SK-N-SH (cell line): ENCODE results near the gene FYN. TPM values are rescaled to one million over a fixed set of nuclear protein-coding genes. Genes with fewer than 3 reads are reported as not detected.

Experiments
- CTCF ChIA-PET: fragments of 300-600, 350-600 bp; formaldehyde crosslinking; extraction: SDS; loops from one replicate; lab custom pipeline; 2021; lab: Yijun Ruan, JAX
- POLR2A ChIA-PET: fragments of 350-600 bp; sonication (Branson Sonifier 250); formaldehyde crosslinking; extraction: SDS; loops from one replicate; lab custom pipeline; 2020; ENCODE audit warnings: antibody characterized with exemption, inconsistent platforms; lab: Yijun Ruan, JAX
- DNase-seq: peaks from one replicate; pipeline ENCODE4 v3.0.0; 2012
- H2AFZ ChIP-seq: fragments of 200-600 bp; sonication (generic); 2 replicates; pipeline ENCODE4 v1.8.1; 2016; ENCODE audit warnings: antibody characterized with exemption, mild to moderate bottlenecking, low read depth
- H3F3A ChIP-seq: fragments of 200-600 bp; sonication (generic); replicated peaks from 2 replicates; pipeline ENCODE3; 2016; ENCODE audit warnings: antibody characterized with exemption, mild to moderate bottlenecking; ENCODE audit not compliant: insufficient read depth
- H3K27ac ChIP-seq, 2 experiments: fragments of 200-500 bp in 1 of 2; fragments of 200-600 bp in 1 of 2; sonication (Bioruptor generic) in 1 of 2; sonication (generic), shearing (Covaris generic) in 1 of 2; 2 replicates each; pipeline versions ENCODE4 v1.5.1 to v1.6.1; 2014 to 2016; ENCODE audit warnings: low read depth in 2 of 2, inconsistent platforms in 1 of 2, low read length in 1 of 2, mild to moderate bottlenecking in 1 of 2, mixed read lengths in 1 of 2
- H3K27me3 ChIP-seq: fragments of 200-600 bp; sonication (generic), shearing (Covaris generic); 2 replicates; pipeline ENCODE4 v1.6.1; 2016; ENCODE audit warnings: mixed run types; ENCODE audit not compliant: insufficient read depth
- H3K36me3 ChIP-seq, 2 experiments: fragments of 200-500 bp in 1 of 2; fragments of 200-600 bp in 1 of 2; sonication (Bioruptor generic) in 1 of 2; sonication (generic) in 1 of 2; replicated peaks in 1 of 2; 2 replicates each; pipeline versions ENCODE3 to v1.5.1; 2014 to 2016; ENCODE audit warnings: low read length in 1 of 2, mild to moderate bottlenecking in 1 of 2; ENCODE audit not compliant: insufficient read depth in 2 of 2, control insufficient read depth in 1 of 2
- H3K4me1 ChIP-seq, 2 experiments: fragments of 200-500 bp in 1 of 2; fragments of 200-600 bp in 1 of 2; sonication (Bioruptor generic) in 1 of 2; sonication (generic), shearing (Covaris generic) in 1 of 2; 2 replicates each; pipeline versions ENCODE4 v1.5.1 to v1.6.1; 2014 to 2016; ENCODE audit warnings: low read depth in 1 of 2, low read length in 1 of 2, mixed run types in 1 of 2; ENCODE audit not compliant: insufficient read depth in 2 of 2, control insufficient read depth in 1 of 2
- H3K4me2 ChIP-seq: fragments of 200-600 bp; sonication (generic), shearing (Covaris generic); 2 replicates; pipeline ENCODE4 v1.6.1; 2017; ENCODE audit warnings: mixed run types
- H3K4me3 ChIP-seq, 2 experiments: fragments of 200-500 bp in 1 of 2; fragments of 200-600 bp in 1 of 2; sonication (Bioruptor generic) in 1 of 2; sonication (generic), shearing (Covaris generic) in 1 of 2; 2 replicates each; pipeline versions ENCODE4 v1.5.1 to v1.8.1; 2014 to 2016; ENCODE audit warnings: low read depth in 2 of 2, inconsistent platforms in 1 of 2, low read length in 1 of 2, mild to moderate bottlenecking in 1 of 2, mixed read lengths in 1 of 2, moderate library complexity in 1 of 2
- H3K79me2 ChIP-seq: fragments of 200-600 bp; sonication (generic); 2 replicates; pipeline ENCODE4 v1.8.1; 2017; ENCODE audit warnings: mild to moderate bottlenecking; ENCODE audit not compliant: insufficient read depth
- H3K9ac ChIP-seq: fragments of 200-600 bp; sonication (generic); 2 replicates; pipeline ENCODE4 v1.6.1; 2017; ENCODE audit warnings: mixed run types
- H3K9me2 ChIP-seq: fragments of 200-600 bp; sonication (generic); 2 replicates; pipeline ENCODE4 v1.6.1; 2017; ENCODE audit warnings: mixed run types
- H3K9me3 ChIP-seq: fragments of 200-600 bp; sonication (generic); 2 replicates; pipeline ENCODE4 v1.6.1; 2017; ENCODE audit warnings: mixed run types, mild to moderate bottlenecking, moderate library complexity
- H4K20me1 ChIP-seq: fragments of 200-600 bp; sonication (generic); 2 replicates; pipeline ENCODE4 v1.6.1; 2017; ENCODE audit warnings: mild to moderate bottlenecking, mixed run types; ENCODE audit not compliant: insufficient read depth
- CHD2 ChIP-seq: fragments of 150-350 bp; IDR thresholded peaks from 2 replicates; pipeline ENCODE4 v1.6.1; 2018; ENCODE audit warnings: low read length; ENCODE audit not compliant: partially characterized antibody
- CTCF ChIP-seq: fragments of 200-600 bp; sonication (generic); IDR thresholded peaks from 2 replicates; pipeline ENCODE4 v1.6.1; 2017; ENCODE audit warnings: antibody characterized with exemption, mild to moderate bottlenecking, moderate library complexity
- ELF1 ChIP-seq: IDR thresholded peaks from 2 replicates; pipeline ENCODE4 v1.4.0; 2012
- FOSL2 ChIP-seq: IDR thresholded peaks from 2 replicates; pipeline ENCODE4 v1.4.0; 2012; ENCODE audit warnings: low read depth, mild to moderate bottlenecking, moderate library complexity, borderline replicate concordance
- FOXM1 ChIP-seq: IDR thresholded peaks from 2 replicates; pipeline ENCODE4 v1.4.0; 2012; ENCODE audit warnings: low read depth, mild to moderate bottlenecking
- GABPA ChIP-seq: IDR thresholded peaks from 2 replicates; pipeline ENCODE4 v1.4.0; 2012; ENCODE audit warnings: low read depth, mild to moderate bottlenecking
- GATA2 ChIP-seq: sonication (generic); formaldehyde crosslinking; IDR thresholded peaks from 2 replicates; pipeline ENCODE4 v1.5.0; 2020; ENCODE audit warnings: mild to moderate bottlenecking, missing genetic modification reagents
- JUND ChIP-seq: IDR thresholded peaks from 2 replicates; pipeline ENCODE4 v1.4.0; 2012
- MEF2A ChIP-seq: IDR thresholded peaks from 2 replicates; pipeline ENCODE4 v1.4.0; 2012; ENCODE audit warnings: low read depth, borderline replicate concordance
- MXI1 ChIP-seq: IDR thresholded peaks from 2 replicates; pipeline ENCODE4 v1.6.1; 2012; ENCODE audit warnings: mild to moderate bottlenecking, low read depth, low read length, improper control_type of control experiment
- NRF1 ChIP-seq: IDR thresholded peaks from 2 replicates; pipeline ENCODE4 v1.6.1; 2012; ENCODE audit warnings: low read depth, mild to moderate bottlenecking, low read length
- POLR2AphosphoS5 ChIP-seq: IDR thresholded peaks from 2 replicates; pipeline ENCODE4 v1.6.1; 2012; ENCODE audit warnings: low read depth, low read length
- TCF12 ChIP-seq: IDR thresholded peaks from 2 replicates; pipeline ENCODE4 v1.4.0; 2012
- USF1 ChIP-seq: IDR thresholded peaks from 2 replicates; pipeline ENCODE4 v1.4.0; 2012; ENCODE audit warnings: low read depth, borderline replicate concordance
- YY1 ChIP-seq: IDR thresholded peaks from 2 replicates; pipeline ENCODE4 v1.4.0; 2012; ENCODE audit warnings: low read depth, mild to moderate bottlenecking
- WGBS: methylation state at CpG from one replicate; pipeline ENCODE4 v1.1.6; 2017; ENCODE audit warnings: low lambda C conversion rate; 5-methylcytosine and 5-hydroxymethylcytosine counted together
- polyA plus RNA-seq, 3 experiments: library from polyadenylated mRNA; depleted of rRNA; stranded (reverse); fragments of >200 nt; gene quantifications; 2 replicates each; pipeline ENCODE4 v1.2.3, GENCODE V29; 2012
- TF ChIP-seq, protein P1 (sequence below): fragments of 150-350 bp; IDR thresholded peaks from 2 replicates; pipeline ENCODE4 v1.6.1; 2017; ENCODE audit warnings: antibody characterized with exemption, low read length, low read depth, borderline replicate concordance

Gene FYN
- polyA plus RNA-seq, 1 of the 3 experiments (the other 2 are of a cell fraction) = 31.0 TPM

- Histone ChIP-seq H4K20me1 (no peaks in the 10 kb centered on the region), H3K9ac (no peak overlapping the region), H3K4me2 (no peak overlapping the region), H3K9me2 (no peaks in the 10 kb centered on the region), H3K4me3 (no peak overlapping the region), H3K27me3 (no peaks in the 10 kb centered on the region), H3F3A (no peaks in the 10 kb centered on the region), H3K4me1 (peaks cover 2 to 4% of the 10 kb centered on the region in 2 experiments; a peak in 2 of 4 replicates), H3K27ac (no peak overlapping the region), H3K79me2 (no peaks in the 10 kb centered on the region), H3K36me3 (no peaks in the 10 kb centered on the region), H3K9me3 (no peaks in the 10 kb centered on the region), H2AFZ (no peak overlapping the region)
- DNase-seq = no peak
- POLR2A ChIA-PET = no interaction called here
- WGBS = 83% methylated on average over 3 of the region's 3 CpGs
- CTCF ChIA-PET = interaction anchor here (1.2 kb wide), 1 partner anchor 149 kb away, joined by 3 read pairs; the partner anchor contains the start of gene FYN
- TF ChIP-seq TCF12 = no peak
- TF ChIP-seq YY1 = no peak
- no peak for TF ChIP-seq POLR2AphosphoS5
- TF ChIP-seq MXI1 = no peak
- no peak for TF ChIP-seq GABPA
- TF ChIP-seq CTCF = no peak
- TF ChIP-seq JUND = no peak
- no peak for TF ChIP-seq GATA2 (CRISPR knock-in tag)
Measured at GRCh38 chr6:111724505-111724904, 148.7 kb downstream of the FYN start.

GRCh38 chr6:111724039-111724438 lies 149.2 kb downstream of the FYN start:
- Histone ChIP-seq H3K27ac (no peak overlapping the region), H3K4me1 (peaks cover 2 to 4% of the 10 kb centered on the region in 2 experiments; a peak in 2 of 4 replicates), H3K27me3 (no peaks in the 10 kb centered on the region), H3K36me3 (peaks cover 0 to 4% of the 10 kb centered on the region in 2 experiments), H3K4me2 (no peak overlapping the region), H3F3A (no peaks in the 10 kb centered on the region), H4K20me1 (no peaks in the 10 kb centered on the region), H2AFZ (no peak overlapping the region)
- DNase-seq = no peak
- 96% methylated on average over 5 of the region's 5 CpGs for WGBS
- CTCF ChIA-PET = interaction anchor here (1.2 kb wide), 1 partner anchor 149 kb away, joined by 3 read pairs; the partner anchor contains the start of gene FYN
- no peak for TF ChIP-seq USF1
- no peak for TF ChIP-seq ELF1
- TF ChIP-seq NRF1 = no peak
- no peak for TF ChIP-seq CHD2
- no peak for TF ChIP-seq FOSL2
- TF ChIP-seq, protein P1, sequence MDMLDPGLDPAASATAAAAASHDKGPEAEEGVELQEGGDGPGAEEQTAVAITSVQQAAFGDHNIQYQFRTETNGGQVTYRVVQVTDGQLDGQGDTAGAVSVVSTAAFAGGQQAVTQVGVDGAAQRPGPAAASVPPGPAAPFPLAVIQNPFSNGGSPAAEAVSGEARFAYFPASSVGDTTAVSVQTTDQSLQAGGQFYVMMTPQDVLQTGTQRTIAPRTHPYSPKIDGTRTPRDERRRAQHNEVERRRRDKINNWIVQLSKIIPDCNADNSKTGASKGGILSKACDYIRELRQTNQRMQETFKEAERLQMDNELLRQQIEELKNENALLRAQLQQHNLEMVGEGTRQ = no peak
- TF ChIP-seq YY1 = no peak
- TF ChIP-seq FOXM1 = no peak
- no peak for TF ChIP-seq MEF2A
- TF ChIP-seq, all 33 proteins: peak for 0
- H3K79me2 ChIP-seq = no peaks in the 10 kb centered on the region
- no peaks in the 10 kb centered on the region for H3K9me2 ChIP-seq
- no peak overlapping the region for H3K4me3 ChIP-seq
- POLR2A ChIA-PET = no interaction called here
- no peaks in the 10 kb centered on the region for H3K9me3 ChIP-seq
- H3K9ac ChIP-seq = no peak overlapping the region
